Activated T-cell treated with anti-CD3 and anti-CD28 coated beads, Interleukin-2, amount 50 U/mL, for 24 hours (primary cell): Measurements from ENCODE around the gene APOL2.
"Not testable (repeated sequence)": the region's sequence is repeated elsewhere in the genome, so short reads cannot be mapped to it uniquely, and the experiment has no call there.

Experiments
- DNase-seq: peaks from one replicate; pipeline ENCODE4 v3.0.0-alpha.2; 2020
- H3K27ac Mint-ChIP-seq: 2 replicates; pipeline ENCODE4 v1.8.0; 2020; ENCODE audit warnings: mild to moderate bottlenecking, mixed read lengths
- H3K27me3 Mint-ChIP-seq: 2 replicates; pipeline ENCODE4 v1.8.0; 2020; ENCODE audit warnings: mixed read lengths
- H3K36me3 Mint-ChIP-seq: 2 replicates; pipeline ENCODE4 v1.8.0; 2020; ENCODE audit warnings: low read depth, mixed read lengths
- H3K4me1 Mint-ChIP-seq: 2 replicates; pipeline ENCODE4 v1.8.0; 2020; ENCODE audit warnings: low read depth, mixed read lengths
- H3K4me3 Mint-ChIP-seq: 2 replicates; pipeline ENCODE4 v1.8.0; 2020; ENCODE audit warnings: mild to moderate bottlenecking, moderate library complexity, mixed read lengths
- H3K9me3 Mint-ChIP-seq: 2 replicates; pipeline ENCODE4 v1.8.0; 2020; ENCODE audit warnings: mixed read lengths

The APOL2 gene

GRCh38 chr22:36194971-36195370 is 44.4 kb downstream of the APOL2 start:
- Mint-ChIP-seq H3K27me3 (peaks cover 4% of the 10 kb centered on the region), H3K4me3 (no peak overlapping the region), H3K4me1 (peaks cover 24% of the 10 kb centered on the region), H3K36me3 (no peaks in the 10 kb centered on the region), H3K27ac (no peak overlapping the region), H3K9me3 (no peaks in the 10 kb centered on the region)
- DNase-seq = peak; percentile 57

GRCh38 chr22:36194385-36194784 is 44.9 kb downstream of the APOL2 start:
- Mint-ChIP-seq H3K27ac (no peak overlapping the region), H3K4me3 (no peak overlapping the region), H3K9me3 (no peaks in the 10 kb centered on the region), H3K36me3 (no peaks in the 10 kb centered on the region), H3K4me1 (peaks cover 24% of the 10 kb centered on the region), H3K27me3 (peaks cover 4% of the 10 kb centered on the region)
- no peak for DNase-seq

GRCh38 chr22:36193577-36193976 is 45.8 kb downstream of the APOL2 start:
- no peak for DNase-seq
- no peaks in the 10 kb centered on the region for H3K9me3 Mint-ChIP-seq
- no peaks in the 10 kb centered on the region for H3K36me3 Mint-ChIP-seq
- peaks cover 4% of the 10 kb centered on the region for H3K27me3 Mint-ChIP-seq
- no peak overlapping the region for H3K27ac Mint-ChIP-seq
- no peak overlapping the region for H3K4me3 Mint-ChIP-seq
- H3K4me1 Mint-ChIP-seq = peaks cover 24% of the 10 kb centered on the region

- Mint-ChIP-seq H3K4me3 (no peak overlapping the region), H3K27me3 (peaks cover 4% of the 10 kb centered on the region), H3K4me1 (peaks cover 21% of the 10 kb centered on the region), H3K9me3 (no peaks in the 10 kb centered on the region), H3K27ac (no peak overlapping the region), H3K36me3 (no peaks in the 10 kb centered on the region)
- no peak for DNase-seq
Measured at GRCh38 chr22:36193171-36193570, 46.2 kb downstream of the APOL2 start.

GRCh38 chr22:36192542-36192941 is 46.8 kb downstream of the APOL2 start:
- H3K36me3 Mint-ChIP-seq = no peaks in the 10 kb centered on the region
- no peak overlapping the region for H3K27ac Mint-ChIP-seq
- DNase-seq = no peak
- peaks cover 4% of the 10 kb centered on the region for H3K27me3 Mint-ChIP-seq
- H3K4me3 Mint-ChIP-seq = no peak overlapping the region
- H3K4me1 Mint-ChIP-seq = peaks cover 14% of the 10 kb centered on the region
- no peaks in the 10 kb centered on the region for H3K9me3 Mint-ChIP-seq

- H3K27me3 Mint-ChIP-seq = no peaks in the 10 kb centered on the region
- no peaks in the 10 kb centered on the region for H3K9me3 Mint-ChIP-seq
- peaks cover 5% of the 10 kb centered on the region for H3K4me1 Mint-ChIP-seq
- H3K36me3 Mint-ChIP-seq = no peaks in the 10 kb centered on the region
- H3K4me3 Mint-ChIP-seq = no peak overlapping the region
- H3K27ac Mint-ChIP-seq = no peak overlapping the region
- DNase-seq = no peak
Measured at GRCh38 chr22:36191106-36191836, 48.1 kb downstream of the APOL2 start.

- not testable (repeated sequence) for H3K27me3 Mint-ChIP-seq, H3K4me1 Mint-ChIP-seq, H3K4me3 Mint-ChIP-seq, DNase-seq, H3K9me3 Mint-ChIP-seq, H3K36me3 Mint-ChIP-seq, H3K27ac Mint-ChIP-seq
Measured at GRCh38 chr22:36187862-36188261, 51.5 kb downstream of the APOL2 start.

GRCh38 chr22:36185828-36186624 is 53.3 kb downstream of the APOL2 start:
- Mint-ChIP-seq H3K4me3 (no peak overlapping the region), H3K4me1 (no peaks in the 10 kb centered on the region), H3K9me3 (no peaks in the 10 kb centered on the region), H3K36me3 (no peaks in the 10 kb centered on the region), H3K27ac (no peak overlapping the region), H3K27me3 (no peaks in the 10 kb centered on the region)
- DNase-seq = no peak

GRCh38 chr22:36184433-36185025 is 54.8 kb downstream of the APOL2 start:
- Mint-ChIP-seq H3K9me3 (no peaks in the 10 kb centered on the region), H3K27me3 (no peaks in the 10 kb centered on the region), H3K36me3 (no peaks in the 10 kb centered on the region), H3K4me3 (no peak overlapping the region), H3K4me1 (peaks cover 3% of the 10 kb centered on the region), H3K27ac (no peak overlapping the region)
- no peak for DNase-seq

- Mint-ChIP-seq H3K4me1 (peaks cover 3% of the 10 kb centered on the region), H3K27ac (no peak overlapping the region), H3K4me3 (no peak overlapping the region), H3K27me3 (no peaks in the 10 kb centered on the region), H3K9me3 (no peaks in the 10 kb centered on the region), H3K36me3 (no peaks in the 10 kb centered on the region)
- no peak for DNase-seq
Measured at GRCh38 chr22:36183446-36183845, 55.9 kb downstream of the APOL2 start.

GRCh38 chr22:36182857-36183256 is 56.5 kb downstream of the APOL2 start:
- no peaks in the 10 kb centered on the region for H3K27me3 Mint-ChIP-seq
- H3K27ac Mint-ChIP-seq = no peak overlapping the region
- H3K9me3 Mint-ChIP-seq = no peaks in the 10 kb centered on the region
- H3K4me3 Mint-ChIP-seq = no peak overlapping the region
- peaks cover 3% of the 10 kb centered on the region for H3K4me1 Mint-ChIP-seq
- no peaks in the 10 kb centered on the region for H3K36me3 Mint-ChIP-seq
- DNase-seq = no peak

GRCh38 chr22:36182056-36182455 is 57.3 kb downstream of the APOL2 start:
- Mint-ChIP-seq H3K4me1 (peaks cover 3% of the 10 kb centered on the region), H3K9me3 (no peaks in the 10 kb centered on the region), H3K4me3 (no peak overlapping the region), H3K27me3 (no peaks in the 10 kb centered on the region), H3K27ac (no peak overlapping the region), H3K36me3 (no peaks in the 10 kb centered on the region)
- DNase-seq = no peak

- peaks cover 3% of the 10 kb centered on the region for H3K4me1 Mint-ChIP-seq
- no peak overlapping the region for H3K27ac Mint-ChIP-seq
- H3K36me3 Mint-ChIP-seq = no peaks in the 10 kb centered on the region
- DNase-seq = no peak
- no peaks in the 10 kb centered on the region for H3K9me3 Mint-ChIP-seq
- no peak overlapping the region for H3K4me3 Mint-ChIP-seq
- H3K27me3 Mint-ChIP-seq = no peaks in the 10 kb centered on the region
Measured at GRCh38 chr22:36180928-36181327, 58.4 kb downstream of the APOL2 start.

GRCh38 chr22:36180038-36180880 is 59.1 kb downstream of the APOL2 start:
- no peaks in the 10 kb centered on the region for H3K9me3 Mint-ChIP-seq
- H3K4me1 Mint-ChIP-seq = peaks cover 3% of the 10 kb centered on the region
- no peaks in the 10 kb centered on the region for H3K27me3 Mint-ChIP-seq
- DNase-seq = peak; percentile 90
- no peaks in the 10 kb centered on the region for H3K36me3 Mint-ChIP-seq
- no peak overlapping the region for H3K4me3 Mint-ChIP-seq
- no peak overlapping the region for H3K27ac Mint-ChIP-seq
